ENCODE data around the gene MUC5AC.
"Not testable (repeated sequence)": the region's sequence is repeated elsewhere in the genome, so short reads cannot be mapped to it uniquely, and the experiment has no call there.

MUC5AC gene

DNA sequence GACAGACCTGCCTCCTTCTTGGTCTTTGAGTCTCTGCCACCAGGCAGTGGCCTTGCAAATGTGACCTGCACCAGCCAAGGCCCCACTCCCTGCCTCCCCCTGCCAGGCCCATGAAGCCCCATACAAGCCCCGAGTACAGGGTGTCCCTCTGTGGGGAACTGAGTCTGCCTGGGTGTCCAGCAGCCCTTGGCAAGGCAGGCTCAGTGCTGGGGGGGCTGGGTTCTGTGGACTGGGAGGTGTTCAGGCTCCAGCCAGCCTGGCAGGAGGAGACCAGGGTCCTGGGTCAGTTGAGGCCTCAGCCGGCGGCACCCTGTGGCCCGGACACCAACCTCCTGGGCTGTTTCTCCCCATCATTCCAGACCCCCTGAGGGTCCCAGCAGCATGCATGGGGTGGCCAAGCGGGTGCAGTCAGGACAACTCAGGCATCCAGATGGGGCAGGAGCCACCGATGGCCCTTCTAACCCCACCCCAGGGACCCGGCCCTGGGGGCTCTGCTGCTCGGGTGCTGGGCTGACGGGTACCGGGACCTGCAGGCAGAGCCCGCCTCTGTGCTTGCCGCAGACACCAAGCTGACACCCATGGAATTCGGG, 5.7 kb downstream of the MUC5AC start:
- H4K20me1 ChIP-seq (ENCODE audit: insufficient read depth, low read length), result no peaks in the 10 kb centered on the region; the same call in 1 of the 2 replicates
- H3K4me2 ChIP-seq (ENCODE audit: insufficient read depth, low read length), result no peak overlapping the region
- ATAC-seq (ENCODE audit: insufficient read depth, low read depth), result no peak
- no peak overlapping the region for H2AFZ ChIP-seq (ENCODE audit: low read depth, low read length)
- no peak overlapping the region for H3K27ac ChIP-seq (ENCODE audit: low read length)
- H3K79me2 ChIP-seq (ENCODE audit: insufficient read depth, low read length), result no peaks in the 10 kb centered on the region
- H3K9ac ChIP-seq (ENCODE audit: low read depth, low read length), result no peak overlapping the region
- DNase-seq, result no peak
- H3K4me3 ChIP-seq (ENCODE audit: low read depth in 1 of 2, low read length in 2 of 2), result no peak overlapping the region
- TF ChIP-seq, protein P1, sequence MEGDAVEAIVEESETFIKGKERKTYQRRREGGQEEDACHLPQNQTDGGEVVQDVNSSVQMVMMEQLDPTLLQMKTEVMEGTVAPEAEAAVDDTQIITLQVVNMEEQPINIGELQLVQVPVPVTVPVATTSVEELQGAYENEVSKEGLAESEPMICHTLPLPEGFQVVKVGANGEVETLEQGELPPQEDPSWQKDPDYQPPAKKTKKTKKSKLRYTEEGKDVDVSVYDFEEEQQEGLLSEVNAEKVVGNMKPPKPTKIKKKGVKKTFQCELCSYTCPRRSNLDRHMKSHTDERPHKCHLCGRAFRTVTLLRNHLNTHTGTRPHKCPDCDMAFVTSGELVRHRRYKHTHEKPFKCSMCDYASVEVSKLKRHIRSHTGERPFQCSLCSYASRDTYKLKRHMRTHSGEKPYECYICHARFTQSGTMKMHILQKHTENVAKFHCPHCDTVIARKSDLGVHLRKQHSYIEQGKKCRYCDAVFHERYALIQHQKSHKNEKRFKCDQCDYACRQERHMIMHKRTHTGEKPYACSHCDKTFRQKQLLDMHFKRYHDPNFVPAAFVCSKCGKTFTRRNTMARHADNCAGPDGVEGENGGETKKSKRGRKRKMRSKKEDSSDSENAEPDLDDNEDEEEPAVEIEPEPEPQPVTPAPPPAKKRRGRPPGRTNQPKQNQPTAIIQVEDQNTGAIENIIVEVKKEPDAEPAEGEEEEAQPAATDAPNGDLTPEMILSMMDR (IDR thresholded peaks at IDR 0.05; ENCODE audit: borderline replicate concordance, extremely low read depth, low read length, poor library complexity, severe bottlenecking), result no peak
- no peak for TF ChIP-seq EZH2 (IDR thresholded peaks at IDR 0.05; ENCODE audit: borderline replicate concordance, low read depth, low read length, severe bottlenecking)
- no peaks in the 10 kb centered on the region for H3K36me3 ChIP-seq (ENCODE audit: insufficient read depth, low read length)
- H3K27me3 ChIP-seq (ENCODE audit: insufficient read depth, low read length, poor library complexity), result no peaks in the 10 kb centered on the region
- no peaks in the 10 kb centered on the region for H3K9me3 ChIP-seq (ENCODE audit: insufficient read depth, low read length, severe bottlenecking)
- H3K4me1 ChIP-seq (ENCODE audit: insufficient read depth, low read length), result no peaks in the 10 kb centered on the region

DNA sequence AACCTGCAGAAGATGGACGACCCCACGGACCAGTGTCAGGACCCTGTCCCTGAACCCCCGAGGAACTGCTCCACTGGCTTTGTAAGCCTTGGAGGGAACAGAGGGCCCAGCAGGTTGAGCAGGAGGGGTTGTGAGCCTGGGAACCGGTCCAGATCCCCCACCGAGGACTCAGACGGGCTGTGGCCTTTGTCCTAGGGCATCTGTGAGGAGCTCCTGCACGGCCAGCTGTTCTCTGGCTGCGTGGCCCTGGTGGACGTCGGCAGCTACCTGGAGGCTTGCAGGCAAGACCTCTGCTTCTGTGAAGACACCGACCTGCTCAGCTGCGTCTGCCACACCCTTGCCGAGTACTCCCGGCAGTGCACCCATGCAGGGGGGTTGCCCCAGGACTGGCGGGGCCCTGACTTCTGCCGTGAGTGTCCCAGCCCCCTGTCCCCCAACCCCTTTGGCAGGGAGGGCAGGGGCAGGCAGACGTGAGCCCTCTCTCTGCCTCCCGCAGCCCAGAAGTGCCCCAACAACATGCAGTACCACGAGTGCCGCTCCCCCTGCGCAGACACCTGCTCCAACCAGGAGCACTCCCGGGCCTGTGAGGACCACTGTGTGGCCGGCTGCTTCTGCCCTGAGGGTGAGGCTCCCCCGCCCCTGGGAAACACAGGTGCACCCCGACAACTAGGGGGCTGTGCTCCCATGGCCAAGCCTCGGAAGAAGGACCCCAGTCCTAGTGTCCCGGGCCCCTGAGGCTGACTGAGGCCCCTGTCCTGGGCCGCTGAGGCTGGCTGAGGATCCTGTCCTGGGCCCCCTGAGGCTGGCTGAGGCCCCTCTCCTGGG, 6.4 kb downstream of the MUC5AC start:
- no peak for DNase-seq
- H3K4me3 ChIP-seq (ENCODE audit: low read depth in 1 of 2, low read length in 2 of 2), result no peak overlapping the region
- no peak overlapping the region for H2AFZ ChIP-seq (ENCODE audit: low read depth, low read length)
- H3K9me3 ChIP-seq (ENCODE audit: insufficient read depth, low read length, severe bottlenecking), result no peaks in the 10 kb centered on the region
- H3K79me2 ChIP-seq (ENCODE audit: insufficient read depth, low read length), result no peaks in the 10 kb centered on the region
- ATAC-seq (ENCODE audit: insufficient read depth, low read depth), result no peak
- H3K4me2 ChIP-seq (ENCODE audit: insufficient read depth, low read length), result no peak overlapping the region
- no peak overlapping the region for H3K27ac ChIP-seq (ENCODE audit: low read length)
- H3K4me1 ChIP-seq (ENCODE audit: insufficient read depth, low read length), result no peaks in the 10 kb centered on the region
- TF ChIP-seq, protein P1 (IDR thresholded peaks at IDR 0.05; ENCODE audit: borderline replicate concordance, extremely low read depth, low read length, poor library complexity, severe bottlenecking), result no peak
- no peak for TF ChIP-seq EZH2 (IDR thresholded peaks at IDR 0.05; ENCODE audit: borderline replicate concordance, low read depth, low read length, severe bottlenecking)
- H3K27me3 ChIP-seq (ENCODE audit: insufficient read depth, low read length, poor library complexity), result no peaks in the 10 kb centered on the region
- no peak overlapping the region for H3K9ac ChIP-seq (ENCODE audit: low read depth, low read length)
- H3K36me3 ChIP-seq (ENCODE audit: insufficient read depth, low read length), result no peaks in the 10 kb centered on the region
- no peaks in the 10 kb centered on the region; the same call in 1 of the 2 replicates for H4K20me1 ChIP-seq (ENCODE audit: insufficient read depth, low read length)

DNA sequence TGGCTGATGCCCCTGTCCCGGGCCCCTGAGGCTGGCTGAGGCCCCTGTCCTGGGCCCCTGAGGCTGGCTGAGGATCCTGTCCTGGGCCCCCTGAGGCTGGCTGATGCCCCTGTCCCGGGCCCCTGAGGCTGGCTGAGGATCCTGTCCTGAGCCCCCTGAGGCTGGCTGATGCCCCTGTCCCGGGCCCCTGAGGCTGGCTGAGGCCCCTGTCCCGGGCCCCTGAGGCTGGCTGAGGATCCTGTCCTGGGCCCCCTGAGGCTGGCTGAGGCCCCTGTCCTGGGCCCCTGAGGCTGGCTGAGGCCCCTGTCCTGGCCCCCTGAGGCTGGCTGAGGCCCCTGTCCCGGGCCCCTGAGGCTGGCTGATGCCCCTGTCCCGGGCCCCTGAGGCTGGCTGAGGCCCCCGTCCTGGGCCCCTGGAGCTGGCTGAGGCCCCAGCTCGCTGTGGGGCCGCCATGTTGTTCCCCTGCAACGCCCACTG, 7.1 kb downstream of the MUC5AC start:
- H3K4me3 ChIP-seq (ENCODE audit: low read depth in 1 of 2, low read length in 2 of 2); H3K9me3 ChIP-seq (ENCODE audit: insufficient read depth, low read length, severe bottlenecking); H4K20me1 ChIP-seq (ENCODE audit: insufficient read depth, low read length); H3K79me2 ChIP-seq (ENCODE audit: insufficient read depth, low read length); H2AFZ ChIP-seq (ENCODE audit: low read depth, low read length); H3K4me2 ChIP-seq (ENCODE audit: insufficient read depth, low read length); DNase-seq; H3K4me1 ChIP-seq (ENCODE audit: insufficient read depth, low read length); H3K9ac ChIP-seq (ENCODE audit: low read depth, low read length); ATAC-seq (ENCODE audit: insufficient read depth, low read depth); H3K27ac ChIP-seq (ENCODE audit: low read length); H3K27me3 ChIP-seq (ENCODE audit: insufficient read depth, low read length, poor library complexity); H3K36me3 ChIP-seq (ENCODE audit: insufficient read depth, low read length): not testable (repeated sequence)

Measured in DND-41 (cell line).